Chondrocyte (in vitro differentiated cells): Measurements from ENCODE around the gene OLFM4. TPM values are rescaled to one million over a fixed set of nuclear protein-coding genes. Genes with fewer than 3 reads are reported as not detected.

Source experiments
- DNase-seq: peaks from one replicate; pipeline ENCODE4 v3.0.0; 2021; ENCODE audit warnings: mixed read lengths, low spot score
- H3K27ac Mint-ChIP-seq: one replicate; pipeline ENCODE4 v1.8.0; 2021; ENCODE audit warnings: mild to moderate bottlenecking, moderate library complexity, mixed read lengths; ENCODE audit not compliant: unreplicated experiment
- H3K27me3 Mint-ChIP-seq: 2 replicates; pipeline ENCODE4 v1.8.0; 2021; ENCODE audit warnings: low read depth, mixed read lengths
- H3K36me3 Mint-ChIP-seq: 2 replicates; pipeline ENCODE4 v1.8.0; 2021; ENCODE audit warnings: low read depth, mixed read lengths
- H3K4me1 Mint-ChIP-seq: 2 replicates; pipeline ENCODE4 v1.8.0; 2021; ENCODE audit warnings: low read depth, mild to moderate bottlenecking, mixed read lengths
- H3K4me3 Mint-ChIP-seq: one replicate; pipeline ENCODE4 v1.8.0; 2021; ENCODE audit warnings: mild to moderate bottlenecking, moderate library complexity, mixed read lengths; ENCODE audit not compliant: unreplicated experiment
- H3K9me3 Mint-ChIP-seq: 2 replicates; pipeline ENCODE4 v1.8.0; 2021; ENCODE audit warnings: low read depth, mixed read lengths
- total RNA-seq: library from RNA; stranded (reverse); gene quantifications from 3 replicates; pipeline ENCODE4 v1.2.1, GENCODE V29; 2021
- TF ChIP-seq, protein P1 (sequence below): fragments of 200-600 bp; sonication (generic); IDR thresholded peaks from 2 replicates; pipeline ENCODE4 v1.5.0; 2021; ENCODE audit warnings: antibody characterized with exemption, mild to moderate bottlenecking, moderate library complexity

OLFM4 gene
- total RNA-seq, 1 donor from 2014 or later = 0.25 TPM

GRCh38 chr13:53050151-53050550 is 21.5 kb downstream of the OLFM4 start:
- Mint-ChIP-seq H3K4me1 (peaks cover 10% of the 10 kb centered on the region), H3K4me3 (no peak overlapping the region)
- DNase-seq = no peak

DNA sequence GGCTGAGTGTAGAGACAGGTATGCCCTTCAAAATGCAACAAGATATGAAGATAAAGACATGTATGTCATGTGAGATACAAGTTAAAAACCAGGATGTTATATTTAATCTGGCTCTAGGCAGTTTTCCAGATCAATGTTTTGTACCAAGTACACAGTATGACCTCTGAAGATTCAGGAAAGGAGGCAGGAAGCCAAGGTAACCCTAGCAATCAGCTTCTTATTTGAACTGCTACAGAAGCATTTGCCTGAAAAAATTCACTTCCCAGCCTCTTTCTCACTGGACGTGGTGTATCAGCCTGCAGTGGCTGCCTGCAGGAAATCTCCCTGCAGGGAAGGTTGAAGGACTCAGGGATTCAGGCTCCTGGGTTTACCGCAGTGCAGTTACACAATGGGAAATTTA is 24.1 kb downstream of the OLFM4 start:
- DNase-seq = no peak
- no peak overlapping the region for H3K4me3 Mint-ChIP-seq
- TF ChIP-seq, protein P1, sequence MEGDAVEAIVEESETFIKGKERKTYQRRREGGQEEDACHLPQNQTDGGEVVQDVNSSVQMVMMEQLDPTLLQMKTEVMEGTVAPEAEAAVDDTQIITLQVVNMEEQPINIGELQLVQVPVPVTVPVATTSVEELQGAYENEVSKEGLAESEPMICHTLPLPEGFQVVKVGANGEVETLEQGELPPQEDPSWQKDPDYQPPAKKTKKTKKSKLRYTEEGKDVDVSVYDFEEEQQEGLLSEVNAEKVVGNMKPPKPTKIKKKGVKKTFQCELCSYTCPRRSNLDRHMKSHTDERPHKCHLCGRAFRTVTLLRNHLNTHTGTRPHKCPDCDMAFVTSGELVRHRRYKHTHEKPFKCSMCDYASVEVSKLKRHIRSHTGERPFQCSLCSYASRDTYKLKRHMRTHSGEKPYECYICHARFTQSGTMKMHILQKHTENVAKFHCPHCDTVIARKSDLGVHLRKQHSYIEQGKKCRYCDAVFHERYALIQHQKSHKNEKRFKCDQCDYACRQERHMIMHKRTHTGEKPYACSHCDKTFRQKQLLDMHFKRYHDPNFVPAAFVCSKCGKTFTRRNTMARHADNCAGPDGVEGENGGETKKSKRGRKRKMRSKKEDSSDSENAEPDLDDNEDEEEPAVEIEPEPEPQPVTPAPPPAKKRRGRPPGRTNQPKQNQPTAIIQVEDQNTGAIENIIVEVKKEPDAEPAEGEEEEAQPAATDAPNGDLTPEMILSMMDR = no peak
- peaks cover 5% of the 10 kb centered on the region for H3K27me3 Mint-ChIP-seq
- no peak overlapping the region for H3K27ac Mint-ChIP-seq
- no peaks in the 10 kb centered on the region for H3K9me3 Mint-ChIP-seq
- H3K4me1 Mint-ChIP-seq = no peaks in the 10 kb centered on the region
- no peaks in the 10 kb centered on the region for H3K36me3 Mint-ChIP-seq

More at GRCh38 chr13:53050151-53050550, 21.5 kb downstream of the OLFM4 start:
- peaks cover 2% of the 10 kb centered on the region for H3K36me3 Mint-ChIP-seq
- TF ChIP-seq, protein P1 = no peak
- H3K27ac Mint-ChIP-seq = no peak overlapping the region
- peaks cover 2% of the 10 kb centered on the region for H3K27me3 Mint-ChIP-seq
- H3K9me3 Mint-ChIP-seq = no peaks in the 10 kb centered on the region

DNA sequence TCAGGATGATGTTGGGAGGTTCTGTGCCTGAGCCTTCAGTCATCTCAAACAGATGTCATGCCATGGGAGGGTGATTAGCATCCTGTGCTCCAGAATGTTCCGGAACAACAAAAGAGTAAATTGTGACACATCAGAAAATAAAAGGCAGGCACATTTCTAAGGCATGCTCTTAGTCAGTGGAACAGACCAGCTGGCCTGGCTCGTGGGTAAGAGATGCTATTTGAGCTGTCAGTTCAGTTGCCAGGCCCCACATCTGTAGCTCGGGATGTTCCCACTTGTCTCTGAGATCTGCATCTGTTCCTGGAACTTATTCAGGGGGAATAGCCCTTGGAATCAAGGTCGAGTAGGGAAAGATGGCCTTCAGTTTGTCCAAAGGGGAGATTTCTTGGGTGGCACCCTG is 26.0 kb downstream of the OLFM4 start:
- TF ChIP-seq, protein P1 = no peak
- Mint-ChIP-seq H3K4me1 (no peaks in the 10 kb centered on the region), H3K27me3 (peaks cover 5% of the 10 kb centered on the region), H3K4me3 (no peak overlapping the region), H3K9me3 (no peaks in the 10 kb centered on the region), H3K27ac (no peak overlapping the region), H3K36me3 (no peaks in the 10 kb centered on the region)
- no peak for DNase-seq

GRCh38 chr13:53058065-53058679 is 29.6 kb downstream of the OLFM4 start:
- Mint-ChIP-seq H3K4me3 (no peak overlapping the region), H3K27me3 (peaks cover 5% of the 10 kb centered on the region), H3K36me3 (no peaks in the 10 kb centered on the region), H3K4me1 (no peaks in the 10 kb centered on the region), H3K9me3 (no peaks in the 10 kb centered on the region), H3K27ac (no peak overlapping the region)
- TF ChIP-seq, protein P1 = no peak
- no peak for DNase-seq

GRCh38 chr13:53060840-53061490 is 32.4 kb downstream of the OLFM4 start:
- no peak for DNase-seq
- Mint-ChIP-seq H3K9me3 (peaks cover 2% of the 10 kb centered on the region), H3K36me3 (no peaks in the 10 kb centered on the region), H3K27ac (no peak overlapping the region), H3K4me3 (no peak overlapping the region), H3K4me1 (no peaks in the 10 kb centered on the region), H3K27me3 (no peaks in the 10 kb centered on the region)
- TF ChIP-seq, protein P1 = no peak
